ENCODE data around the gene CAB39.

- TF ChIP-seq CTCF (IDR thresholded peaks at IDR 0.05) (no peak), POLR2A (IDR thresholded peaks at IDR 0.05) (no peak)
Measured at GRCh38 chr2:230738924-230739323, 26.3 kb downstream of the CAB39 start.
